ENCODE results near the gene THRAP3. TPM values are rescaled to one million over a fixed set of nuclear protein-coding genes. Genes with fewer than 3 reads are reported as not detected.

THRAP3 gene
- total RNA-seq, 1 experiment from 2014 or later: 55.7 TPM

- DNase-seq (no peak), ATAC-seq (no peak)
- BruUV-seq (replicated peaks): no TSS peak
- Histone ChIP-seq H3K9ac (ENCODE audit: low read length) (no peak overlapping the region), H3K4me3 (ENCODE audit: low read length) (no peak overlapping the region), H3K4me1 (ENCODE audit: insufficient read depth, low read length) (peaks cover 2% of the 10 kb centered on the region), H2AFZ (ENCODE audit: low read length) (no peak overlapping the region), H3K36me3 (ENCODE audit: low read depth, low read length) (peaks cover 34% of the 10 kb centered on the region), H3F3A (ENCODE audit: low read length, unreplicated experiment) (no peaks in the 10 kb centered on the region), H3K27me3 (ENCODE audit: low read length) (no peaks in the 10 kb centered on the region), H4K20me1 (ENCODE audit: low read length) (no peaks in the 10 kb centered on the region), H3K9me3 (ENCODE audit: low read length) (no peaks in the 10 kb centered on the region), H3K9me2 (replicated peaks; ENCODE audit: low read length) (no peaks in the 10 kb centered on the region), H3K4me2 (ENCODE audit: low read length) (no peak overlapping the region), H3K27ac (ENCODE audit: low read length) (no peak overlapping the region), H3K79me2 (ENCODE audit: low read length) (peaks cover 7% of the 10 kb centered on the region; the same call in 1 of the 2 replicates)
- intact Hi-C loops (cut with micrococcal nuclease): no loop called here
- no peak for TF ChIP-seq EZH2phosphoT487 (IDR thresholded peaks at IDR 0.05; ENCODE audit: borderline replicate concordance, low read length)
- TF ChIP-seq CTCF (conservative IDR thresholded peaks at IDR 0.05; ENCODE audit: low read depth, low read length): no peak
- no peak for TF ChIP-seq EZH2 (IDR thresholded peaks at IDR 0.05; ENCODE audit: low read length, unreplicated experiment)
- CTCF ChIA-PET: no interaction called here
- POLR2A ChIA-PET (ENCODE audit: unreplicated experiment): no interaction called here
Measured at GRCh38 chr1:36178471-36179219, 45.6 kb upstream of the THRAP3 start.

GRCh38 chr1:36179220-36179600 is 45.0 kb upstream of the THRAP3 start:
- Histone ChIP-seq H3K36me3 (ENCODE audit: low read depth, low read length) (peaks cover 29% of the 10 kb centered on the region), H3K9ac (ENCODE audit: low read length) (no peak overlapping the region), H3K27ac (ENCODE audit: low read length) (no peak overlapping the region), H3K9me2 (replicated peaks; ENCODE audit: low read length) (no peaks in the 10 kb centered on the region), H4K20me1 (ENCODE audit: low read length) (no peaks in the 10 kb centered on the region), H3K9me3 (ENCODE audit: low read length) (no peaks in the 10 kb centered on the region), H3K79me2 (ENCODE audit: low read length) (peaks cover 2% of the 10 kb centered on the region; the same call in 1 of the 2 replicates), H3K4me2 (ENCODE audit: low read length) (no peak overlapping the region), H3K27me3 (ENCODE audit: low read length) (no peaks in the 10 kb centered on the region), H3F3A (ENCODE audit: low read length, unreplicated experiment) (no peaks in the 10 kb centered on the region), H2AFZ (ENCODE audit: low read length) (no peak overlapping the region), H3K4me3 (ENCODE audit: low read length) (no peak overlapping the region), H3K4me1 (ENCODE audit: insufficient read depth, low read length) (no peaks in the 10 kb centered on the region)
- ATAC-seq (no peak), DNase-seq (no peak)
- TF ChIP-seq EZH2phosphoT487 (IDR thresholded peaks at IDR 0.05; ENCODE audit: borderline replicate concordance, low read length): no peak
- no peak for TF ChIP-seq CTCF (conservative IDR thresholded peaks at IDR 0.05; ENCODE audit: low read depth, low read length)
- TF ChIP-seq EZH2 (IDR thresholded peaks at IDR 0.05; ENCODE audit: low read length, unreplicated experiment): no peak
- POLR2A ChIA-PET (ENCODE audit: unreplicated experiment): no interaction called here
- intact Hi-C loops (cut with micrococcal nuclease): no loop called here
- no TSS peak for BruUV-seq (replicated peaks)
- CTCF ChIA-PET: no interaction called here

GRCh38 chr1:36182734-36183133 is 41.5 kb upstream of the THRAP3 start:
- no peak for TF ChIP-seq CTCF (conservative IDR thresholded peaks at IDR 0.05; ENCODE audit: low read depth, low read length)
- ChIA-PET CTCF (no interaction called here), POLR2A (ENCODE audit: unreplicated experiment) (interaction anchor here (0.7 kb wide), 1 partner anchor 22 kb away, joined by 41 read pairs; no protein-coding TSS in a partner anchor)
- no peaks in the 10 kb centered on the region for H3K9me3 ChIP-seq (ENCODE audit: low read length)
- peaks cover 3% of the 10 kb centered on the region; the same call in 1 of the 2 replicates for H3K4me1 ChIP-seq (ENCODE audit: insufficient read depth, low read length)
- no peak overlapping the region for H2AFZ ChIP-seq (ENCODE audit: low read length)
- intact Hi-C loops (cut with micrococcal nuclease): no loop called here
- BruUV-seq (replicated peaks): no TSS peak
- DNase-seq: no peak
- no peaks in the 10 kb centered on the region for H3K9me2 ChIP-seq (replicated peaks; ENCODE audit: low read length)
- no peak overlapping the region for H3K27ac ChIP-seq (ENCODE audit: low read length)
- peaks cover 18% of the 10 kb centered on the region for H3K36me3 ChIP-seq (ENCODE audit: low read depth, low read length)
- no peaks in the 10 kb centered on the region for H3K27me3 ChIP-seq (ENCODE audit: low read length)
- H4K20me1 ChIP-seq (ENCODE audit: low read length): no peaks in the 10 kb centered on the region
- ATAC-seq: no peak
- no peaks in the 10 kb centered on the region for H3K79me2 ChIP-seq (ENCODE audit: low read length)
- no peak overlapping the region for H3K4me2 ChIP-seq (ENCODE audit: low read length)
- no peaks in the 10 kb centered on the region for H3F3A ChIP-seq (ENCODE audit: low read length, unreplicated experiment)
- no peak overlapping the region for H3K9ac ChIP-seq (ENCODE audit: low read length)
- H3K4me3 ChIP-seq (ENCODE audit: low read length): no peak overlapping the region

Measured in PC-3 (cell line).